SJCRH30 (cell line): Measurements from ENCODE around the gene COL7A1. TPM values are rescaled to one million over a fixed set of nuclear protein-coding genes. Genes with fewer than 3 reads are reported as not detected.

Experiments used
- DNase-seq, 2 experiments: peaks; one replicate each; pipeline ENCODE4 v3.0.0-alpha.2; 2015 to 2020
- H3K27ac ChIP-seq: fragments of 250-450 bp; sonication (Bioruptor Pico); 2 replicates; pipeline ENCODE4 v1.5.1; 2020; ENCODE audit warnings: mild to moderate bottlenecking, moderate library complexity
- H3K27me3 ChIP-seq: fragments of 250-450 bp; sonication (Bioruptor Pico); 2 replicates; pipeline ENCODE4 v1.5.1; 2020; ENCODE audit warnings: mild to moderate bottlenecking, moderate library complexity
- H3K36me3 ChIP-seq: fragments of 250-450 bp; sonication (Bioruptor Pico); 2 replicates; pipeline ENCODE4 v1.5.1; 2020; ENCODE audit warnings: mild to moderate bottlenecking, moderate library complexity
- H3K4me1 ChIP-seq: fragments of 250-450 bp; sonication (Bioruptor Pico); 2 replicates; pipeline ENCODE4 v1.5.1; 2020; ENCODE audit warnings: mild to moderate bottlenecking, moderate library complexity
- H3K4me3 ChIP-seq: fragments of 250-450 bp; sonication (Bioruptor Pico); 2 replicates; pipeline ENCODE4 v1.5.1; 2020; ENCODE audit warnings: mild to moderate bottlenecking, moderate library complexity
- H3K9me3 ChIP-seq: fragments of 250-450 bp; sonication (Bioruptor Pico); replicated peaks from 2 replicates; pipeline ENCODE4 v1.5.1; 2020; ENCODE audit warnings: mild to moderate bottlenecking, moderate library complexity
- total RNA-seq: library from RNA; depleted of rRNA; stranded (reverse); fragments of >200 nt; shearing (Covaris generic); gene quantifications from 2 replicates; pipeline ENCODE4 v1.2.3, GENCODE V29; 2014

COL7A1 gene
- total RNA-seq, 1 experiment from 2014 or later: 2.0 TPM

- Histone ChIP-seq H3K4me1 (no peaks in the 10 kb centered on the region), H3K4me3 (no peak overlapping the region), H3K36me3 (peaks cover 4% of the 10 kb centered on the region), H3K9me3 (no peaks in the 10 kb centered on the region), H3K27ac (no peak overlapping the region), H3K27me3 (no peaks in the 10 kb centered on the region)
- DNase-seq: no peak
Measured at GRCh38 chr3:48629894-48630293, 34.8 kb upstream of the COL7A1 start.

DNA sequence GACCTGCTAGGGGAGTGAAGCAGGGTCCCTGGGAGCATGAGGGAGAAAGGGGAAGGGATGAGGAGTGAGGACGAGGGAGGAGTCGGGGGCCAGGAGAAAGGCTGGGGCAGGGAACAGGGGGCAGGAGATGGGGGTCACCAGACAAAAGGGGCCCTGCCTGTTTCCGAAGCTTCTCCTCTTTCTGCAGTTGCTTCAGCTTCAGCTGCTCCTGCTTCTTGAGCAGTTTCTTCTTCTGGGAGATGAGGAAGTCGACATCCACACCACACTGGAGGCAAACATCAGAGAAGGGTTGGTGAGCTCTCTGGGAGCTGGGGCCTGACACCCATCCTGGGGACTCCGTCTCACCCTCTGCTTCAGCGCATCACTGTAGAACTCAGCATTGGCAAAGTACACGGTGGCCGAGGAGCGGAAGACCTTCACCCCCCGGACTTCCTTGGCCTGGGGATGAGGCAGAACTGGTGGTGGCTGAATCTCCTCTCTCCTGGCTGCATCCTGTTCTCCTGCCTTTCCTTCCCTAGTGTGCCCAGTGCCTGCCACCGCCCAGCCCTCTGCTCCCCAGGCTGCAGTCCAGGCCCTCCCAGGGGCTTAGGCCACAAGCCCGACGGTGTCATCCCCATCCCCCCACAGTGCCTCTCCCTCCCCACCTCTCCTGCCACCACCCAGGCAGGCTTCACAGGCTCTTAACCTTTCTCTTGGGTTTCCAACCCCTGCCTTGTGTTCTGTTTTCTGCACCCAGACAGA lies 33.3 kb upstream of the COL7A1 start:
- no peaks in the 10 kb centered on the region for H3K4me1 ChIP-seq
- H3K36me3 ChIP-seq: peaks cover 4% of the 10 kb centered on the region
- DNase-seq: no peak
- H3K27ac ChIP-seq: no peak overlapping the region
- H3K27me3 ChIP-seq: no peaks in the 10 kb centered on the region
- H3K9me3 ChIP-seq: no peaks in the 10 kb centered on the region
- no peak overlapping the region for H3K4me3 ChIP-seq

- Histone ChIP-seq H3K27me3 (no peaks in the 10 kb centered on the region), H3K9me3 (no peaks in the 10 kb centered on the region), H3K27ac (no peak overlapping the region), H3K36me3 (peaks cover 2% of the 10 kb centered on the region), H3K4me3 (no peak overlapping the region), H3K4me1 (no peaks in the 10 kb centered on the region)
- DNase-seq: no peak
Measured at GRCh38 chr3:48625600-48625999, 30.5 kb upstream of the COL7A1 start.

GRCh38 chr3:48624767-48625166 lies 29.6 kb upstream of the COL7A1 start:
- Histone ChIP-seq H3K27ac (no peak overlapping the region), H3K4me3 (no peak overlapping the region), H3K36me3 (peaks cover 2% of the 10 kb centered on the region), H3K9me3 (no peaks in the 10 kb centered on the region), H3K4me1 (no peaks in the 10 kb centered on the region), H3K27me3 (no peaks in the 10 kb centered on the region)
- DNase-seq: no peak

DNA sequence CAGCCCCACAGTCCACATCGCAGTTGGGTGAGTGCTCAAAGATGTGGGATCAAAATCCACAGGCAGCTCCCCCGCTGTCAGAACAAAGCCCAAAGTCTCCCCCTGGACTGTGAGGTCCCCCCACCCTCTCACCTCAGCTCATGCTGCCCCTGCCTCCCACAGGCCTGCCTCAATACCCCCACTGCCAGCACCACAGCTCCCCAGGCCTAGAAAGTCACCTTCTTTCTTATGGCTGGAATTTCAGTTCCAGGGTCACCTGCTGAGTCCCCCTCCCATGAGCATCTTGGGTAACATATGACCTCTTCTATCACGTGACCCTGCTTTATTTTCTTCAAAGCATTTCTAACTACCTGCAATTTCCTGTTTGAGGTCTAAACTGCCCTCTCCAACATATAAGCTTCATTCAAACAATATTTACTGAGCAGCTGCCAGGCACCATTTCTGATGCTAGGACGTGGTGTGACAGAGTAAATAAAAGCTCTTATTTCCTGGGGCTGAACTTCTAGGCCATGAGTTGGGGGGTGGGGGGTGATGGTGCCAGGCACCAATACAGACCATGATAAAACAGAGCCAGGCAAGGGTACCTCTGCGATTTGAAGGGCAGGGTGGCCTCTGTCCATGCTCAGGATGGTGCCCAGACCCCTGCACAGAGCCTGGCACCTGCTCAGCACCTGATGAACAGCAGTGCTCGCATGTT lies 28.9 kb upstream of the COL7A1 start:
- Histone ChIP-seq H3K27me3 (no peaks in the 10 kb centered on the region), H3K4me1 (no peaks in the 10 kb centered on the region), H3K27ac (no peak overlapping the region), H3K9me3 (no peaks in the 10 kb centered on the region), H3K4me3 (no peak overlapping the region), H3K36me3 (peaks cover 2% of the 10 kb centered on the region)
- DNase-seq: no peak

GRCh38 chr3:48621461-48621869 lies 26.3 kb upstream of the COL7A1 start, which contains the start of gene TMEM89:
Gene TMEM89, minus strand, starts transcription at chr3:48621769. Its CDS starts 13 bp downstream, at chr3:48621756.
- Histone ChIP-seq H3K4me3 (no peak within 1 kb of the TSS), H3K36me3 (no peaks in the 10 kb centered on the region), H3K27ac (no peak within 1 kb of the TSS), H3K4me1 (no peaks in the 10 kb centered on the region), H3K9me3 (no peaks in the 10 kb centered on the region; the same call in none of the 2 replicates), H3K27me3 (no peaks in the 10 kb centered on the region)
- no peak for DNase-seq

DNA sequence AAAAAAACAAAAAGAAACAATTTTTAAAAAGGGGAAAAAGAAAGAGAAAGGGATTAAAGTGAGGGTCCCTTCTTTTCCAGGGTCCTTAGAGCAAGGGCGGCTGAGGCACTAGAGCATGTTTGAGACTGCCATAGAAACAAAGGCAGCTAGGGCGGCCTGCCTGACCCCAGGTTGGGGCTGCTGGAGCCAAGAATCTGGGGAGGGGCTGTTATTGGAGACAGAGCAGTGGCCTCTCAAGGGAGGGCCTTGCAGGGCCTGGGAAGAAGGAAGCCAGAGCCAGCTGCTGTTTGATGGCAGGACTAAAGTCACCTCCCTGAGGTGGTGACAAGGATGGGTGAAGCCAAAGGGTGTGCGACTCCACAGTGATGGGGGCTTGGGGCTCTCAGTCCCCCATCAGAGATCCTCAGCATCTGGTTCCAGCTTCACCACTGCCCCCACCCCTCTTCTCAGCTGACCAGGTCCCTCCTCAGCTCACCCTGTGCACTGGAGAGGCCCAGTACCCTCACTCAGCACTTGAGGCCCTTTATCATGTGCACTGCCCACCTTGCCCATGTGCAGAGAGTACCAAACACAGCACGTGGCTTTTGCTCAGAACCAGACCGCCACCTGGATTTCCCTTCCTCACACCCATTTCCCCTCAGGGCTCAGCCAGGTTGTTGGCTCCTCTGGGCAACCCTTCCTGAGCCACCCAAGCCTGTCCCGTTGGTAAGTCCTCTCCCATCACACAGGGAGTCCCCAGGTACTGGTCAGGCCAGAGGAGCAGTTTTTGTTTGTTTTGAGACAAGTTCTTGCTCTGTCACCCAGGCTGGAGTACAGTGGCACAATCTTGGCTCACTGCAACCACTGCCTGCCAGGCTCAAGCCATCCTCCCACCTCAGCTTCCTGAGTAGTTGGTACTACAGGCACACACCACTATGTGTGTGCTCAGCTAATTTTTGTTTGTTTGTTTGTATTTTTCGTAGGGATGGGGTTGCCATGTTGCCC lies 24.7 kb upstream of the COL7A1 start:
- H3K4me3 ChIP-seq: no peak overlapping the region
- no peaks in the 10 kb centered on the region for H3K4me1 ChIP-seq
- no peak overlapping the region for H3K27ac ChIP-seq
- no peak for DNase-seq
- no peaks in the 10 kb centered on the region for H3K27me3 ChIP-seq
- no peaks in the 10 kb centered on the region for H3K36me3 ChIP-seq
- H3K9me3 ChIP-seq: no peaks in the 10 kb centered on the region; the same call in none of the 2 replicates

- Histone ChIP-seq H3K36me3 (no peaks in the 10 kb centered on the region), H3K4me3 (no peak overlapping the region), H3K27ac (no peak overlapping the region), H3K27me3 (no peaks in the 10 kb centered on the region), H3K4me1 (no peaks in the 10 kb centered on the region), H3K9me3 (no peaks in the 10 kb centered on the region; the same call in none of the 2 replicates)
- DNase-seq: no peak
Measured at GRCh38 chr3:48617559-48617958, 22.4 kb upstream of the COL7A1 start.

DNA sequence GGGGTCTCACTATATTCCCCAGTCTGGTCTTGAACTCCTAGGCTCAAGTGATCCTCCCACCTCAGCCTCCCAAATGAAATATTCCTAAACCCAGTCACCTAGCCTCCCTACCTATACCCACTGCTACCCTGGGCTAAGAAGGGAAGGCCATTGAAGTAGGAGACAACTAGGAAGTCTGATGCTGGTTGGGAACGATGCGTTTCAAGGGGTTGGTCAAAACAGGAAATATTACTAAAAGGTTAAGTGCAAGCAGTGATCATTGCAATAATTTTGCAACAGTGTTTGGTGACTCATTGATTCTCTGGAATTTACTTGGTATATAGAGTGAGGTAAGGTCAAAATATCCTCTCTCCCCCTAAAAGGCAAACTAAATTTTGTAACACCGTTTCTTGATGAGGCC lies 18.9 kb upstream of the COL7A1 start:
- Histone ChIP-seq H3K36me3 (no peaks in the 10 kb centered on the region), H3K27ac (no peak overlapping the region), H3K27me3 (no peaks in the 10 kb centered on the region), H3K4me3 (no peak overlapping the region), H3K4me1 (no peaks in the 10 kb centered on the region), H3K9me3 (no peaks in the 10 kb centered on the region; the same call in none of the 2 replicates)
- DNase-seq: no peak

DNA sequence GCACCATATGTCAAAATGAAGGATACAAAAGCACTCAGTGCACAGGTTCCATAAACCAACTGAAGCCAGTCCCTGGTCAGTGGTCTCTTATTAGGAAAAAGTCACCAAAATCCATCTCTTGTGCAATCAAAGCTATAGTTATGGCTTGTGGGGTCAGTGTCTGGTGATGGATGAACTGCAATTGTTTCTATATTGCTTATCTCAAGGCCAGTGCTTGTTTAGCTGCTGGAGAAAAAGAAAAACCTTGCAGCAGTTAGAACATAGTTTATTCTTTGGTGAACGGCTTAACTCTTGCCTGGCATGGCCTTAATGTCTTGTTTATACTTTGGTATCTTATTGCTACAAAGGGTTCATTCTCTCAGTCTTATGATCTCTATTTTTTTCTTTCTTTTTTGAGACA lies 17.2 kb upstream of the COL7A1 start:
- H3K27me3 ChIP-seq: no peaks in the 10 kb centered on the region
- H3K4me3 ChIP-seq: no peak overlapping the region
- no peak overlapping the region for H3K27ac ChIP-seq

GRCh38 chr3:48609088-48610005 lies 14.2 kb upstream of the COL7A1 start, which contains the start of gene UQCRC1:
Gene UQCRC1, minus strand, starts transcription at chr3:48609646. Its CDS starts 26 bp downstream, at chr3:48609620.
- DNase-seq: peak; percentile 90 to 93
- peak within 1 kb of the TSS; percentile 81 for H3K4me3 ChIP-seq
- H3K36me3 ChIP-seq: peaks cover 21% of the 10 kb centered on the region
- peak within 1 kb of the TSS; percentile 57 for H3K27ac ChIP-seq
- H3K27me3 ChIP-seq: no peaks in the 10 kb centered on the region
- H3K4me1 ChIP-seq: peaks cover 6% of the 10 kb centered on the region
- H3K9me3 ChIP-seq: no peaks in the 10 kb centered on the region

More for the DNA sequence above, 17.2 kb upstream of the COL7A1 start:
- no peaks in the 10 kb centered on the region for H3K36me3 ChIP-seq
- no peaks in the 10 kb centered on the region; the same call in none of the 2 replicates for H3K9me3 ChIP-seq
- DNase-seq: no peak
- H3K4me1 ChIP-seq: peaks cover 6% of the 10 kb centered on the region

DNA sequence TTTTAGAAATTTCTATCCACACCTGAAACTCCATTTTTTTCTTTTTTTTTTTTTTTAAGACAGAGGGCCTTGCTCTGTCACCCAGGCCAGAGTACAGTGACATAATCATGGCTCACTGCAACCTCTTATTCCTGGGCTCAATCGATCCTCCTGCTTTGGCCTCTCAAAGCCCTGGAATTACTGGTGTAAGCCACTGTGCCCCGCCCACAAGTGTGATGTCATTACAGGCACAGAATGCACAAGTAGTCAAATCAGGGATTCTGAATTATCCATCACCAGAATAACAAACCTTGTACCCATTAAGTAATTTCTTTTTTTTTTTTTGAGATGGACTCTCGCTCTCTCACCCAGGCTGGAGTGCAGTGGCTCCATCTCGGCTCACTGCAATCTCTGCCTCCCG lies 12.4 kb upstream of the COL7A1 start:
- no peak for DNase-seq
- Histone ChIP-seq H3K27me3 (no peaks in the 10 kb centered on the region), H3K4me1 (peaks cover 6% of the 10 kb centered on the region), H3K9me3 (no peaks in the 10 kb centered on the region), H3K36me3 (peaks cover 28% of the 10 kb centered on the region), H3K27ac (no peak overlapping the region), H3K4me3 (no peak overlapping the region)

DNA sequence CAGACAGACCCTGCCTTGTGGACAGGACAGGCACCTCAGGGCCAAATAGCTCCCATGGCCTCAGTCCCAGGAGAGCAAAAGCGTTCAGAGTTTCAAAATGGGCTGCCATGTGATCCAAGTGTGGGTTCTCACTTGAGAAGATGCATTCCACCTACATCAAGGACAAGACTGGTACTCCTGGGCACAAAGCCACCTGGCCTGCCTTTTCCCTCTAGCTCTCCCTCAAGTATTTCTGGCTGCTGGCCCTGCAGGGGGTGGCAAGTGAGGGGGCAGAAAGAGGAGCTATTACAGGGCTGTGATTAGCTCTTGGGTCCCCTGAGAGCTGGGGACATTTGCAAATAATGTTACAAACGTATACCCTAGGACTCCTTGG lies 6.5 kb upstream of the COL7A1 start:
- peaks cover 25% of the 10 kb centered on the region for H3K4me1 ChIP-seq
- peaks cover 49% of the 10 kb centered on the region for H3K36me3 ChIP-seq
- no peak for DNase-seq
- no peaks in the 10 kb centered on the region for H3K27me3 ChIP-seq
- no peaks in the 10 kb centered on the region for H3K9me3 ChIP-seq
- H3K27ac ChIP-seq: no peak overlapping the region
- no peak overlapping the region for H3K4me3 ChIP-seq
